Gastrocnemius medialis (tissue), 4 donors: ENCODE measurements around the gene GPR12.

Experiments used
- CTCF ChIP-seq, 5 experiments: fragments of 450-650 bp in 3 of 5; fragments of 200-600 bp in 2 of 5; sonication (generic) in 2 of 5; IDR thresholded peaks in 4 of 5; conservative IDR thresholded peaks in 1 of 5; 1 replicate in 4 of 5; 2 replicates in 1 of 5; pipeline ENCODE4 v1.5.1; 2016 to 2019; ENCODE audit warnings: antibody characterized with exemption in 5 of 5, mild to moderate bottlenecking in 3 of 5, moderate library complexity in 3 of 5
- POLR2A ChIP-seq, 2 donors: fragments of 450-650 bp; IDR thresholded peaks; one replicate each; pipeline ENCODE4 v1.6.1; 2017; ENCODE audit warnings: antibody characterized with exemption in 2 of 2, mild to moderate bottlenecking in 2 of 2, moderate library complexity in 2 of 2

GRCh38 chr13:26735677-26736076 is 24.9 kb downstream of the GPR12 start:
- no peak for TF ChIP-seq CTCF (IDR thresholded peaks at IDR 0.05 in 4 of 5, conservative IDR thresholded peaks at IDR 0.05 in 1 of 5)
- no peak for TF ChIP-seq POLR2A (IDR thresholded peaks at IDR 0.05)
